Motor neuron (in vitro differentiated cells): ENCODE data around the gene NOL3. TPM values are rescaled to one million over a fixed set of nuclear protein-coding genes. Genes with fewer than 3 reads are reported as not detected.

Experiments
- ATAC-seq, 8 experiments: fragments of 200-7000 bp; cut with Tn5 transposase; replicated peaks in 6 of 8; 2 replicates each; pipeline ENCODE4 v1.8.0; 2021; ENCODE audit warnings: mild to moderate bottlenecking in 8 of 8, moderate library complexity in 8 of 8
- H3K27ac ChIP-seq, 2 donors: fragments of 250-450 bp; sonication (Bioruptor Pico); 2 replicates each; pipeline ENCODE4 v1.9.0; 2021; ENCODE audit warnings: antibody characterized with exemption in 2 of 2, mild to moderate bottlenecking in 2 of 2, moderate library complexity in 1 of 2
- H3K4me1 ChIP-seq, 2 donors: fragments of 250-450 bp; sonication (Bioruptor Pico); replicated peaks in 1 of 2; 2 replicates each; pipeline ENCODE4 v1.6.1; 2021; ENCODE audit warnings: antibody characterized with exemption in 2 of 2, mild to moderate bottlenecking in 2 of 2, moderate library complexity in 1 of 2
- H3K4me3 ChIP-seq, 5 donors: fragments of 250-450 bp; sonication (Bioruptor Pico); 2 replicates each; pipeline ENCODE4 v1.9.0; 2021; ENCODE audit warnings: antibody characterized with exemption in 5 of 5, mild to moderate bottlenecking in 5 of 5, moderate library complexity in 4 of 5
- WGBS, 10 experiments: fragments of 450-650 bp; shearing (Covaris generic); methylation state at CpG; one replicate each; pipeline ENCODE4 v1.0.0; 2022; 5-methylcytosine and 5-hydroxymethylcytosine counted together
- in situ Hi-C, 9 experiments: fragments of 400-800 bp; cut with MboI; loops; one replicate each; pipeline ENCODE4 v1.15.0; 2021; ENCODE audit warnings: low sequenced_read_pairs in 9 of 9, low pct_unique_long_range_greater_than_20kb in 2 of 9; ENCODE audit not compliant: unreplicated experiment in 9 of 9
- total RNA-seq, 8 experiments: library from RNA; unstranded; fragments of 300-600 nt; gene quantifications; 2 replicates each; pipeline versions ENCODE4 v1.2.3 to v1.2.4, GENCODE V29; 2022

NOL3 gene
- total RNA-seq, 8 experiments from 2014 or later: 7.3 to 28.0 (median 15.3) TPM

DNA sequence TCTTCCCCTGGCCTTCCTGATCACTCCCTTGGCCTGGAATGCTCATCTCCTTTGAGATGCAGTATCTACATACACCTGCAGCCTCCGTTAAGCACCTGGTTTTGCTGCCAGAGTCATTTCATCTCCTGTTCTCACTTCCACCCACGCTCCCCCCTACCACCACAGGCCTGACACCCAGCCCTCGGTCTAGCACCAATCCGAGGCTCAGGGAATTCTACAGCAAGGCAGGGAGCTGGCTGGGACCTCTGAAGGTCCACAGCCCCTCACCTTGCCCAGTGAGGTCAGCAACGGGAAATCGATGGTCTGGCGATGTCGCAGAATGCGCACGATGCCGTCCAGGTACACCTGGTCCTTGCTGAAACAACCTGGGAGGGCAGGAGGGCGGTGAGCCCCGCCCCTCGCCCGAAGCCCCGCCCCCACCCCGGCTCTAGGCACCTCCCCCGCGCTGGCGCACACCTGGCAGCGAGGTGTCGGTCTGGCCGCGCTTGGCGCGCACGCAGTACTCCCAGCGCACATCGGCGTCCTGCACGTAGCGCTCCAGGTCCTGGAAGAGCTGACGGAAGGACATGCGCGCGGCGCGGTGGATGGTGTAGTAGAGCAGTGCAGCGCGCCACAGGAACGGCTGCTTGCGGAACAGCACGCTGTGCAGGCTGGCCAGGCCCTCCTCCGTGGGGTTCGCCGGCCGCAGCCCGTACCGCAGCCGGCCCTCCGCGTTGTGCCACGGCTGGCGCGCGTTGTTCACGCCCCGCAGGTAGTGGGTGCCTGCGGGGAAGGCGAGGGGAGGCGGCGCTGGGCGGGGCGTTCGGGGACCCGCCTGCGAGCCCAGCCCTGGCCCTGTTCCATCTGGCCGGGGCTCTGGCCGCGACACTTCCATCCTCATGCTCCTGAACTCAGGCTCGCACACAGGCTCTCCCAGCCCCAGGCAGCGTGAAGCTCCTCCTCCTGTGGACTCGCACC lies 7.7 kb downstream of the NOL3 start:
- 6 to 51% (median 44%) methylated on average over 2 to 6 of the region's 73 CpGs; no CpG with 5 or more reads in 7 of the 10 experiments for WGBS, 10 experiments
- in situ Hi-C loops: no loop called here

DNA sequence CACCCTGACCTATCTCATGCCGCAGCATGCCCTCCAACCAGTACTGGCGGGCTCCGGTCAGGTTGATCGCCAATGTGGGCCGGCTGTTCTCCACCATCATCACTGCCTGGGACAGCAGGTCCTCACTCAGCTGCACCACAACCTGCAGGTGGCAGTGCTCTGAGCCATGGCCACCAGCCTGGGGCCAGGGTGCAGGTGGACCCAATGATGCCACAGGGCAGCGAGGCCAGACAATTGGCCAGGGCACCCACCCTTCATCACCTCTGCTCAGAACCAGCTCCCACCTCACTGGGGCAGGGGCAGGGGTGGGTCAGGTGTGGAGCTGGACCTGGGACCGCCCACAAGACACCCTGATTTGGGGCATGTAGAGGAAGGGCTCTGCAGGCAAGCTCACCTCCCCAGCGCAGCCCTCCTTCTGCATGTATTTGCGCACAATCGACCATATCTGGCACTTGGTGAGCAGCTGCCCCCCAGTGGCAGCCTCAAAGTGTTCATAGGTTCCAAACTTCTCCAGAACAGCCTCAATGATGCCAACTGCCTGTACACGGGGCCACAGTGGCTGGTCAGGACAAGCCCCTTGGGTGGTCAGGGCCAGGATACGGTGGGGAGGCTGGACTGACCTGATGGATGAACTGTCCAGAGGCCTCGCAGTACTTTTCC lies 9.2 kb downstream of the NOL3 start:
- 80 to 100% (median 87%) methylated on average over 1 to 6 of the region's 13 CpGs; no CpG with 5 or more reads in 5 of the 10 experiments for WGBS, 10 experiments
- no peak for ATAC-seq
- in situ Hi-C loops: no loop called here
- Histone ChIP-seq H3K4me3 (no peak overlapping the region), H3K4me1 (peaks cover 15 to 22% of the 10 kb centered on the region in 2 donors), H3K27ac (no peak overlapping the region)

More for the DNA sequence above, 7.7 kb downstream of the NOL3 start:
- ATAC-seq: peak; percentile 19 to 62 (median 46)
- H3K4me3 ChIP-seq: peak overlapping the region in 4 of 5 donors; percentile 10 to 16 (median 13)
- H3K27ac ChIP-seq: no peak overlapping the region
- H3K4me1 ChIP-seq: peaks cover 21 to 30% of the 10 kb centered on the region in 2 donors

DNA sequence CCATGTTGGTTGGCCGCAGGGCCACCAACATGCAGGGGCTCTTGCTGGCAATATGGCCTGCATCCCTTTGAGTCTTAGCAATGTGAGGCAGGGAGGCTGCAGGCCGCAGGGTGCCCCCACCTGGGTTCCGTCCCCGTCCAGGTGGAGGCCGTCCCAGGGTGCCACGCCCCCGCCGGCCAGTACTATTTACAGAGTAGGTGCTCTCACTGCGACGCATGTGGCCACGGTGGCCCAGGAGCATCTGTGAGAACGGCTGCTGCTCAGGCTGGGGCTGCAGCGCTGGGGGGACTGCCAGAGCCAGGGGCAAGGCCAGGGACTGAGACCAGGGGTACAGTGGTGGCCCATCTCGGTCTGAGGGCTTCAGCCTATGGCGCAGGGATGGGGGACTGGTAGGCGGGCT lies 9.8 kb downstream of the NOL3 start:
- 93 to 100% (median 100%) methylated on average over 1 to 5 of the region's 16 CpGs; no CpG with 5 or more reads in 7 of the 10 experiments for WGBS, 10 experiments
- H3K4me3 ChIP-seq: no peak overlapping the region
- no peak for ATAC-seq

DNA sequence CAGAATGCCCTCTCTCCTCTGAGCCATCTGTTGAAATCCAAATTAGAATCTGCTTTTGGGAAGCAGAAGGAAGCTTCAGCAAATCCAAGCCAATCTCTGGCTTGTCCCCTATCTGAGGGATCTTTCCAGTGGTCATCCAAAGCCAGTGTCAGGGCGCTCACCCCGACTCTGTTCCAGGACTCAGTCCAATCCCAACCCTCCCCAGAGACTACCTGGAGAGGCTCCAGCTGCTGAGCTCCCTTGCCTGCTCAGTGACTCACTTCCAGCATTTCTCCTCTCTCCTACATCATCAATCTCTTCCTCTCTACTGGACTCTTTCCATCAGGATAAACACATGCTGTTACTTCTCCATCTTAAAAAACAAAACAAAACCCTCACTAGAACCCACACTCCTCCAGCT lies 11.0 kb downstream of the NOL3 start:
- peaks cover 15 to 21% of the 10 kb centered on the region in 2 donors for H3K4me1 ChIP-seq
- 10 to 100% (median 73%) methylated on average over 2 of the region's 2 CpGs; no CpG with 5 or more reads in 5 of the 10 experiments for WGBS, 10 experiments
- H3K27ac ChIP-seq: no peak overlapping the region
- H3K4me3 ChIP-seq: no peak overlapping the region
- in situ Hi-C loops: no loop called here
- no peak for ATAC-seq

More for the DNA sequence above, 9.8 kb downstream of the NOL3 start:
- Histone ChIP-seq H3K27ac (no peak overlapping the region), H3K4me1 (peaks cover 15 to 16% of the 10 kb centered on the region in 2 donors)
- in situ Hi-C loops: no loop called here

DNA sequence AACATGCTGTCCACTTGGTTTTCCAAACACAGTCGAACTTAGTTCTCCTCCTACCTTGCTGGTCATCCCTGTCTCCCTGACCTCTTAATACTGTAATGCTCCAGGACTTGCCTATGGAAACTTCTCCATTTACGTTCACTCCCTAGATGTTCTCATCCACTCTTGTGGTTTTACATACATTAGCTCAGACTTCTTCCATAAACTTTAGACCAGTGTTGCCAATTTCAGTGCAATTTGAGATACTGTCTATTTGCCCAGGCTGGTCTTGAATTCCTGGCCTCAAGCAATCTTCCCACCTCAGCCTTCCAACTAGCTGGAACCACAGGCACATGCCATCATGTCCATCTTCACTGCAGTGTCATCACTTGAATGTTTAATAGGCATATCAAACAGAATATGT lies 11.9 kb downstream of the NOL3 start:
- 20 to 100% (median 70%) methylated on average over 1 to 2 of the region's 2 CpGs; no CpG with 5 or more reads in 4 of the 10 experiments for WGBS, 10 experiments
- Histone ChIP-seq H3K4me3 (peak overlapping the region in 3 of 5 donors; percentile 86 to 92 (median 86)), H3K4me1 (peaks cover 15 to 21% of the 10 kb centered on the region in 2 donors), H3K27ac (no peak overlapping the region)
- in situ Hi-C loops: no loop called here
- no peak for ATAC-seq

DNA sequence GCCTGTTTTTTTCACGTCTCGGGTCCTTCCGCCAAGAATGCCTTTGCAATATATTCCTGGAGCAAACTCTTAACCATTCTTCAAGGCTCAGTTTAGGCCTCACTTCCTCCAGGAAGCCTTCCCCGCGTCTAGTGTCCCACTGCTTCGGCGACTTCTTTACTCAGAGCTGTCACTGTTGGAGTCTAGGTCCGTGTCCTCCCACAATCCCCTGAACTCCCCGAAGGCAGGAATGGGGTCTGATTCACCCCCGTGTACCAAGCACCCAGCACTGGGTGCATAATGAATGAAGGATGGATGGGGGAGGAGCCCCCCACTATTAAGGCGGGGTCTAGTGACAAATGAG lies 12.9 kb downstream of the NOL3 start:
- peaks cover 15 to 21% of the 10 kb centered on the region in 2 donors for H3K4me1 ChIP-seq
- in situ Hi-C loops: no loop called here
- H3K27ac ChIP-seq: peak overlapping the region in 1 of 2 donors; percentile 99
- WGBS, 10 experiments: 0 to 44% (median 3%) methylated on average over 2 to 8 of the region's 11 CpGs; no CpG with 5 or more reads in 3 of the 10 experiments
- ATAC-seq: no peak
- H3K4me3 ChIP-seq: peak overlapping the region; percentile 81 to 92 (median 86)

DNA sequence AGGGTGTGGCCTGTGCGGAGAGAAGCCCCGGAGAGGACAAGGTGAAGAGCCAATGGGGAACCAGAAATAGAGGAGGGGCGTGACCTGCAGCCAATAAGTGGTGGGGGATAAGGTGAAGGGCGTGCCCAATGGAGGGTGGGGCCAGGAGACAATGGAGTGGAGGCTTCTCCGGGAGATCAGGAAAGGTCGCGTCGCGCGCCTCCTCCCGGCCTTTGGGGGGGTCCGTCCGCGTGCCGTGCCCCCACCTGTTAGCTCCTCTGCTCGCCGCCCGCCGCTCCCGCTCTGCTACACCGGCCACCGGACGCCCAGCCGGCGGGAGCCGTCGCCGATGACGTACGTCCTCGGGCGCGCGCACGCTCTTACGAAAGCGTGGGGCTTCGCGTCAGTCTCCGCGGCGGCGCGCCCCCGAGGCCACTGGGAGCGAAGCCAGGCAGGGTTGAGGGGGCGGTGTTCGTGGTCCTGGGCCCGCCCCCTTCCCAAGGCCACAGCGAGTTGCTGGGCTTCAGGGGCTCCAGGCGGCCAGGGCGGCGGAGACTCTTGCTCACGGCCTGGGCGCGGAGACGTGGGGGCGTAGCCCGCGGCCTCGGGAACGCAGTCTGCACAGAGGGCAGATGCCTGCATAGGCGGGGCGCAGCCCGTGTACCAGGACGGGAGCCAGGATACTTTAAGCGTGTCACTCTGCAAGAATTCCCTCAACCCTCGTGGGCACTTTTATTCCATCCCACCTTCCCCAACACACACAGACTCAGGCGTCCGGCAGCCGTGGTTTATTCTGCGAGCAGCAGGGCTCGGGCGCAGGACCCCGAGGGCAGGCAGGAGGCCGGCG lies 13.5 kb downstream of the NOL3 start, which contains the start of gene MATCAP1:
Gene MATCAP1, minus strand, starts transcription at position 337 of the 826 bp plus-strand sequence. CDS start 3,353 bp downstream, outside the sequence.
- Histone ChIP-seq H3K4me1 (peaks cover 15 to 21% of the 10 kb centered on the region in 2 donors), H3K4me3 (peak within 1 kb of the TSS; percentile 81 to 92 (median 86)), H3K27ac (peak within 1 kb of the TSS; percentile 99)
- 0% methylated on average over 3 to 37 of the region's 77 CpGs; no CpG with 5 or more reads in 7 of the 10 experiments for WGBS, 10 experiments
- peak; percentile 81 to 88 (median 86) for ATAC-seq
- in situ Hi-C loops: no loop called here

DNA sequence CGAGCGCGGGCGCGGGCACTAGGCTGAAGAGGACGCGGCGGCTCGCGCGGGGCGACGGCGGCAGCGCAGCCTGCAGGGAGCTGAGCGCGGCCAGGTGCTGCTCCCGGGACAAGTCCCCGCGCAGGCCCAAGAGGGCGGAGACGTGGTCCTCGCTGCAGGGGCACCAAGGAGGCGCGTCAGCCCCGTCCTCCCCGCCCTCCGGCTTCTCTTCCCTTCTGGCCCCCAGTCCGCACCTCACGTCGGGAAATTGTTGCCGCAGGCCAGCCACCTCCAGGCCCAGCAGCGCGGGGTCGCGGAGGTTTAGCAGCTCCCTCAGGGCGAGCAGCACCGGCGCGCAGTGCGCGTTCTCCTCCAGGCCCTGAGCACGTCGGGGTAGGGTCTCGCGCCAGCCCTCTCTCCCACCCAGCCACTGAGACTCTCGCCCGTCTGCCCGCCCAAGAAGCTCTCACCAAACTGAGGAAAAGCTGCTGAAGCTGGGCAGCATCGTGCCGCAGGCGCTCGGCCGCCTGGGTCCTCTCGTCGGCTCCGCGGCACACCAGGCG lies 14.2 kb downstream of the NOL3 start:
- WGBS, 10 experiments: 0 to 9% (median 7%) methylated on average over 4 to 11 of the region's 59 CpGs; no CpG with 5 or more reads in 6 of the 10 experiments
- in situ Hi-C loops: no loop called here
- Histone ChIP-seq H3K4me1 (peaks cover 15 to 21% of the 10 kb centered on the region in 2 donors), H3K27ac (peak overlapping the region; percentile 99), H3K4me3 (peak overlapping the region; percentile 81 to 92 (median 86))
- ATAC-seq: peak in 7 of 8 experiments; percentile 2 to 39 (median 31)

DNA sequence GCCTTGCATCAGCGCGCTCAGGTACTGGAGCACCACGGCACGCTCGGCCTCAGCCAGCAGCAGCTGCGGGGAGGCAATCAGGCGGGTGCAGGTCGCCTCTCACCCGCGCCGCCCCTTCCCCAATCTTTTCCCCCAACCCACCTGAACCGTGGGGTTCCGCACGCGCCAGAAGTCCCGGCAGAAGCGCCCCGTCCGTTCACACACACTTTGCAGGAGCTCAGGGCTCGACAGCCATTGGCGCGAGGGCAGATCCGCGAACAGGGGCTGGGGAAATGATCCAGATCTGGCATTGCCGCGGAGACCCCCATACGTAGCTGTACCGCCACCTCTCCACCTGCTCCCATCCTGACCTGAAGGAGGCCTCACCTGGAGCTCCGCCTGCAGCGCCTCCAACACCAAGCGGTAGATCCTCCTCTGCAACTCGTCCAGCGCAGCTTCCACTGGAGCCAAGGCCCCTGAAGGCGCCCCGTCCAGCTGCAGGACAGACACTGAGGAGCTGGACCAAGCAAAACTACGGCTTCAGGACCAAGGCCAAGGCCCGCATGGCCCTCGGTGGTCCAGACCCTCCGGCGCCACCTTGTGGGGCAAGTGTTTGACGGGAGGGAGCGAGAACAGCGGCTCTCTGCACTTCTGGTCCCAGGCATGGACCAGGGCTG lies 14.8 kb downstream of the NOL3 start:
- Histone ChIP-seq H3K27ac (peak overlapping the region; percentile 99), H3K4me1 (peaks cover 15 to 21% of the 10 kb centered on the region in 2 donors), H3K4me3 (peak overlapping the region in 4 of 5 donors; percentile 81 to 92 (median 86))
- ATAC-seq: peak; percentile 12 to 50 (median 26)
- 0 to 19% (median 2%) methylated on average over 1 to 6 of the region's 43 CpGs; no CpG with 5 or more reads in 6 of the 10 experiments for WGBS, 10 experiments
- in situ Hi-C loops: no loop called here

DNA sequence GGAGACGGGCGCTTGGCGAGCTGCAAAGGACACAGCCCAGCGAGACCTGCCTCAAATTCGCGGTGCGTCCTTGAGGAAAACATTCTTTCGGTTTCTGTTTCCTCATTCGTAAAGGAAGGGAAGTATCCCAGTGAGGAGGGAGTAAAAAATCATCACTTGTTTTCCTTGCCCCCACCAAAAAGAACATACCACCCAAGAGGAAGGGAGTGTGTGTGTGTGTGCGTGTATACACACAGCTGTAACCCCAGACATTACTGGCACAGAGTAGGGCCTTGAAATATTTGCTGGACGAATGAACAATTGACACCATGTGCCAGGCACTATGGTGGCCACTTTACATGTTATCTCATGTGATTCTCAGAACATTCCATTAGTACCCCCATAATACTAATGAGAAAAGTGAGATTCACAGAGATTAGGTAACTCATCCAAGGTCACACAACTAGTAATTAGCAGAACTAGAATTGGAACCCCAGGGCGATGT lies 15.4 kb downstream of the NOL3 start:
- peaks cover 19 to 21% of the 10 kb centered on the region in 2 donors for H3K4me1 ChIP-seq
- H3K4me3 ChIP-seq: peak overlapping the region in 2 of 5 donors; percentile 86
- in situ Hi-C loops: no loop called here
- 0 to 33% (median 17%) methylated on average over 1 to 9 of the region's 12 CpGs; no CpG with 5 or more reads in 1 of the 10 experiments for WGBS, 10 experiments
- ATAC-seq: no peak
- no peak overlapping the region for H3K27ac ChIP-seq

DNA sequence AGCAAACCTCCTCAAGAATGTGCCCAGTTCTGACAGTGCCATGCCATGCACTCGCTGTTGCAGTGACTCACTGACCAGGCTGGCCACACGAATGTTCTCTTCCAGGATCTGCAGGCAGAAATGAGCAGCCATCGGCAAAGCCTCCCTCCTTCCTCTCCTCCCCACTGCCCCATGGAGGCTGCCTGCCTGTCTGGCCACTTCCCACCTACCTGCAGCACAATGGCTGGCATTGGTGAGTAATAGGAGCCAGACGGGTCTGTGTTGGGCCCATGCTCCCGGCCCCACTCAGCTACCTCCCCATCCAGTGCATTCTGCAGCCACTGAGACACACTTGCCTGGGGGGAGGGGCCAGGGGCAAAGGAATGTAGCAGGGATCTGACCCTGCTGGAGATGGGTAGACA lies 16.2 kb downstream of the NOL3 start:
- ATAC-seq: no peak
- H3K4me3 ChIP-seq: no peak overlapping the region
- in situ Hi-C loops: no loop called here
- no peak overlapping the region for H3K27ac ChIP-seq
- 20 to 59% (median 52%) methylated on average over 2 to 3 of the region's 5 CpGs; no CpG with 5 or more reads in 7 of the 10 experiments for WGBS, 10 experiments
- peaks cover 19% of the 10 kb centered on the region in 2 donors for H3K4me1 ChIP-seq
